Measurements from ENCODE around the gene RNF166. TPM values are rescaled to one million over a fixed set of nuclear protein-coding genes. Genes with fewer than 3 reads are reported as not detected.
A peak's percentile ranks its signal among the peaks of the same experiment; 100 is the strongest.

RNF166 gene
- total RNA-seq, 4 donors from 2014 or later, result 14.7 to 21.8 (median 17.7) TPM

- peak; percentile 88 to 98 for DNase-seq (ENCODE audit: low spot score in 2 of 2)
- intact Hi-C loops (cut with DNase I; ENCODE audit: low total_unique reads), result no loop called here
- no peak for TF ChIP-seq POLR2A (IDR thresholded peaks at IDR 0.05)
- TF ChIP-seq, protein P1, sequence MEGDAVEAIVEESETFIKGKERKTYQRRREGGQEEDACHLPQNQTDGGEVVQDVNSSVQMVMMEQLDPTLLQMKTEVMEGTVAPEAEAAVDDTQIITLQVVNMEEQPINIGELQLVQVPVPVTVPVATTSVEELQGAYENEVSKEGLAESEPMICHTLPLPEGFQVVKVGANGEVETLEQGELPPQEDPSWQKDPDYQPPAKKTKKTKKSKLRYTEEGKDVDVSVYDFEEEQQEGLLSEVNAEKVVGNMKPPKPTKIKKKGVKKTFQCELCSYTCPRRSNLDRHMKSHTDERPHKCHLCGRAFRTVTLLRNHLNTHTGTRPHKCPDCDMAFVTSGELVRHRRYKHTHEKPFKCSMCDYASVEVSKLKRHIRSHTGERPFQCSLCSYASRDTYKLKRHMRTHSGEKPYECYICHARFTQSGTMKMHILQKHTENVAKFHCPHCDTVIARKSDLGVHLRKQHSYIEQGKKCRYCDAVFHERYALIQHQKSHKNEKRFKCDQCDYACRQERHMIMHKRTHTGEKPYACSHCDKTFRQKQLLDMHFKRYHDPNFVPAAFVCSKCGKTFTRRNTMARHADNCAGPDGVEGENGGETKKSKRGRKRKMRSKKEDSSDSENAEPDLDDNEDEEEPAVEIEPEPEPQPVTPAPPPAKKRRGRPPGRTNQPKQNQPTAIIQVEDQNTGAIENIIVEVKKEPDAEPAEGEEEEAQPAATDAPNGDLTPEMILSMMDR (IDR thresholded peaks at IDR 0.05), result no peak
- H3K4me3 ChIP-seq (ENCODE audit: low read depth, poor library complexity, severe bottlenecking), result no peak overlapping the region
- 59 to 71% methylated on average over 12 to 25 of the region's 42 CpGs for WGBS, 2 donors
Measured at GRCh38 chr16:88700636-88701482, 5.3 kb downstream of the RNF166 start.

GRCh38 chr16:88700322-88700635 lies 5.9 kb downstream of the RNF166 start:
- intact Hi-C loops (cut with DNase I; ENCODE audit: low total_unique reads), result no loop called here
- WGBS, 2 donors, result 73 to 75% methylated on average over 14 of the region's 14 CpGs
- no peak overlapping the region for H3K4me3 ChIP-seq (ENCODE audit: low read depth, poor library complexity, severe bottlenecking)

GRCh38 chr16:88699180-88699579 lies 7.0 kb downstream of the RNF166 start:
- DNase-seq (ENCODE audit: low spot score in 2 of 2), result no peak
- intact Hi-C loops (cut with DNase I; ENCODE audit: low total_unique reads), result no loop called here
- TF ChIP-seq POLR2A (IDR thresholded peaks at IDR 0.05), result no peak
- TF ChIP-seq, protein P1 (IDR thresholded peaks at IDR 0.05), result no peak
- no peak overlapping the region for H3K4me3 ChIP-seq (ENCODE audit: low read depth, poor library complexity, severe bottlenecking)
- 94 to 100% methylated on average over 8 to 16 of the region's 16 CpGs for WGBS, 2 donors

More at GRCh38 chr16:88700322-88700635, 5.9 kb downstream of the RNF166 start:
- TF ChIP-seq, protein P1 (IDR thresholded peaks at IDR 0.05), result no peak
- no peak for TF ChIP-seq POLR2A (IDR thresholded peaks at IDR 0.05)
- DNase-seq (ENCODE audit: low spot score in 2 of 2), result no peak

DNA sequence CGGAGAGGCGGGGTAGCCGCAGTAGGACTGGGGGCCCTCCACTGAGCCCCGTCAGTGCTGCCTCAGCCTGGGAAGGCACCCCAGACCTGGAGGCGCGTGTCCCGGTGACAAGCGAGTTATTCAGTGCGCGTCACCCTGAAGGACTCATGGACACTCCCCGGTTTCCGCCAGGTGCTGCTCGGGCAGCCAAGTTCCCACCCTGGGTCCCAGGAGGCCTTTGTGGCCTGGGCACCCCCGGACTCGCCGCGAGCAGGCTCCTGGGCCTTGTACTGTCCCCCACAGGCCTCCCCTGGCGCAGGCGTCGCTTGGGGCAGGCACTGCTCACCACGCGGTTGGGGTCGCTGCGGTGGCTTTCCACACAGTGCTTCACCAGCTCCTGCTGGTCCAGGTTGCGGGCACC lies 7.6 kb downstream of the RNF166 start:
- intact Hi-C loops (cut with DNase I; ENCODE audit: low total_unique reads), result no loop called here
- WGBS, 2 donors, result 87 to 92% methylated on average over 8 to 22 of the region's 25 CpGs
- H3K4me3 ChIP-seq (ENCODE audit: low read depth, poor library complexity, severe bottlenecking), result no peak overlapping the region
- no peak for DNase-seq (ENCODE audit: low spot score in 2 of 2)
- TF ChIP-seq, protein P1 (IDR thresholded peaks at IDR 0.05), result no peak
- TF ChIP-seq POLR2A (IDR thresholded peaks at IDR 0.05), result no peak

DNA sequence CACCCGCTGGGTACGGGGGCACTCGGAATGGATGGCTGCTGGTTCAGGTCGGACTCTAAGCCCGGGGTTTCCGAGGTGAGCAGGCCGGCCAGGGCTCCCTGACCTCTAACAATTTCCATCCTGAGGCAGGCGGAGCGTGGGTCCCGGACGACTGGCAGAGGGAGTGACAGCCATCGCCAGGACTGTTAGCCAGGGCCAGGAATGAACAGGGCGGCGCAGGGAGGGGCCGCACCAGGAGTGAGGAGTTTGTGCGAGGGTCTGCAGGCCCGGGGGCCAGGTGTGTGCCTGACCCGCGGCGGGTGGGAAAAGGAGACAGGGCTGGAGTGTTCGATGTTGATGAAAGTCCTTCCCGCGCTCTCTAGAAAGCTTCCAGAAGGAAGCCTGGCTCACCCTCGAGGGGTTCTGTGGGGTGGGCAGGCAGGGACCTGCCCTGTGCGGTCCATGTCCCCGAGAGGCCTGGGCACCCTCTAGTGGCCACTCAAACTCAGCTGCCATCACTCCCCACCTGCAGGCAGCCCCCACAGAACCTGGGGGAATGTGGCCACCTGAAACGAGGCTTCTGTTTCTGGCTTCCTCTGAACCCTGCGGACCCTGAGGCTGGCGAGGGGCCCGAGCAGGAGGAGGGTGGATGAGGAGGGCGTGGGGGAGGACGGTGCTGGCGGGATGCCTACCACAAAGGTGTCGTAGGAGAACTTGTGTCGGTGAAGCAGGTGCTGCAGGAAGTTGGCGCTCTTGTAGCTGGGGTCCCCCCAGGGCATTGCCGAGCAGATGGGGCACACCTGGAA lies 8.2 kb downstream of the RNF166 start:
- H3K4me3 ChIP-seq (ENCODE audit: low read depth, poor library complexity, severe bottlenecking), result no peak overlapping the region
- 83 to 87% methylated on average over 32 to 37 of the region's 37 CpGs for WGBS, 2 donors
- intact Hi-C loops (cut with DNase I; ENCODE audit: low total_unique reads), result no loop called here
- DNase-seq (ENCODE audit: low spot score in 2 of 2), result no peak
- TF ChIP-seq, protein P1 (IDR thresholded peaks at IDR 0.05), result no peak
- no peak for TF ChIP-seq POLR2A (IDR thresholded peaks at IDR 0.05)

All from lower leg skin (tissue), 4 donors.